CD4-positive, alpha-beta T cell treated with Interleukin-1 beta for 1 hour (primary cell): ENCODE measurements around the gene LRRC15.

ENCODE experiments used
- DNase-seq, 2 donors: peaks; one replicate each; pipeline ENCODE4 v3.0.0-alpha.2; 2020 to 2022

LRRC15 gene

DNA sequence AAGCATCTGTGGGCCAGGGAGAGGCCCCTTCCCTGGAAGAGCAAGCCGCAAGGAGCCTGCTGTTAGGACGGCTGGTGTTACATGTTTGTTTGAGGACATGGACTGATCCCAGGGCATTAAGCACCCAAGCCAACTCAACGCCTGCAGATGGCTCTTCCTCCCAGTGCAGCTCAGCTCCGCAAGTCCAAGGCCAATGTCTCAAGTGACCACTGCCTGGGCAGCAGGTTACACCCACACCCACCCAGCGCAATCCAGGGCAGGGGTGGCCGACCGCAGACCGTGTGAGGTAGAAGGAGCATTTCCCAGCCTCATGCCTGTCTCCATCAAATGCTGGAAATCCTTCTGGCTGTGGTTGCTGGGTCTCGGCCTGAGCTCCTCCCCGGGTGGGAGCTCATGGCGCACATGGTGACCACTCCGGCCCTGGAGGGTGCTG lies 15.0 kb upstream of the LRRC15 start:
- DNase-seq: no peak

DNA sequence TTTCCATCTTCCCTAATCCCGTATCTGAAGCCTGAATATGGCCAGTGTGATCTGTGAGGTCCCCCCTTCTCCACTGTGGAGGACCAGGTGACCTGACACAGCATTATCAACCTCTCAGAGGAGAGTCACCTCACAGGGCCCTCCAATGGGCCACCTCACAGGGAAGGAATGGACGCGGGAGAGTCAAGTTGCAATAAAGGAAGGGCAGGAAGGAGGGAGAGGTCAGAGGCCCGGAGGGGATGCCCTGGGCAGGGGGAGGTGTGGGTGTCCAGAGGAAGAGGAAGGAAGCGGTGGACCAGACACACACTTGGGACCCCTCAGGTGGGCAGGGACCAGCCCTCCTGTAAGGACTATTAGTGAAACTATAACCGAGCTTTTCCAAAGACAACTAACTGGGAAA lies 14.6 kb upstream of the LRRC15 start:
- no peak for DNase-seq

DNA sequence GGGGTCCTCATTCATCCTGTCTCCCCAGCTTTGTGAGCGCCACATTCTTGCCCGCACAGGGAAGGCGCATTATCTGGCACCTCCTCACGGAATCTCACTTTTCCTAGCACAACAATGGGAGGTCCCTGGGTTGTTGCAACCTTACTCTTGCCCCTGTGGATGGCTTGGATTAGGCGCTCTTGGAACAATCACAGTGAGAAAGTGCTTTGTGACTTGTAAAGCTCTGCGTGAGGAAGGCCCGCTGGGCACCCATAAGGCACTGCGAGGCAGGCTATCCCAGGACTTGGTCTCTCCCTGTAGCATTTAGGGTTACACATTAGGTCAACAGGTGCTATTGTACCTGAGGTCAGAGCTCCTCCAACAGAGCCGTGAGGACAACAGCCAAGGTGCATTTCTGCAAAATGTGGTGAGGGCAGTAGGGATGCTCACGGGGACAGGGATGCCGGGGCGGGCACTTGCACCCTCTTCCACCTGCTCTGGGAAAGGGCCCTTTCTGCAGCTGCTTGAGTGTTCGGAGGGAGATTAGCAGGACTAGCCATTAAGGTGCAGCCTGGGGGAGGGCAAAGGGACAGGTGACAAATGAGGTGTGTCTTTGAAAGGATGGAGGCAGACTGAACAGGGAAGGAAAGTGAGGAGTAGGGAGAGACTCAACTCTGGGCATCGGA lies 13.9 kb upstream of the LRRC15 start:
- DNase-seq: no peak

GRCh38 chr3:194382892-194383223 lies 13.3 kb upstream of the LRRC15 start:
- no peak for DNase-seq

DNA sequence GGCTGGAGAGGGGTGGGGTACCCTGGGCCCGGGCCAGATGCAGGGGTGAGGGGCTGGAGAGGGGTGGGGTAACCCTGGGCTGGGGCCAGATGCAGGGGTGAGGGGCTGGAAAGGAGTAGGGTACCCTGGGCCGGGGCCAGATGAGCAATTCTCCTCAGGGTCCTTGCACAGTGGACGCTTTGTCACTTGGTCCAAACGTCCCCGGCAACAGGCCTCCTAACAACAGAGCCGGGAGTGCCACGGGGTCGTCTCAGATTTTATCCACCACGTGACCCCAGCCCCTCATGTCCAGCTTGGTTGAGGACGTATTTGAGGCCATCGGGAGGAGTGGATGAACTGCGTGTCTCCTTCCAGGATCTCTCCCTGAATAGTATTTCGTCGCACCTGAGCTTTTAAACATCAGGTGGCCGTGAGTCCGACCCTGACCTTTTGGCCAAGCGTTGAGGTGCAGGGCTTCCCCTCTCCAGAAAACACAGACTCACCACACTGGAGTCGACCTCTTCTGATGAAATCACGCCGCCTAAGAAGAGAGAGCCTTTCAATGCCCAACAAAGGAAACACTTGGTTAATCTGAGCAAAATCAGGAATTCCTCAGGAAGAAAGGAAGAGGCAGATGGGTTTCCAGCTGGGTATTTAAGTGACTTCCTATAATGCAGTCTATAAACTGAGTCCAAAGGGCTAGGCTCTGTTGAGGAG lies 12.8 kb upstream of the LRRC15 start:
- DNase-seq: no peak

DNA sequence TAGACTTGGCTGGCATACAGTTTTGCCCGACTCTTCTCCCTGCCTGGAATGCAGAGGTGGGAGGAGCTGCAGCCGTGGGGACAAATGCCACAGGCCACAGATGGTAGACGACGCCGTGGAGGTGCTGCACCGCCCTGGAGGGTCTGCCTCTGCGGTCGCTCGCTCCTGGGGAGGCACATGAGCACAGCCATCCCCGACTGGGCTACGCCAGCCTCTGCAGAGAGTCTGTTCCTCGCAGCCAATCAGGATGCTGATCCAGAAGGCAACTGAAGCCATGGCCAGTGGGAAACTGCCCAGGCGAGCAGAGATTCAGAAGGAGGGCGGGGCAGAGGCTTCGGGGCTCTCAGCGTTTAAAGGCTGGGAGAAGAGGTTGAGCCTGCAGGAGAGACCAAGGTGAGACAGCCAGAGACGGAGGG lies 11.9 kb upstream of the LRRC15 start:
- no peak for DNase-seq

DNA sequence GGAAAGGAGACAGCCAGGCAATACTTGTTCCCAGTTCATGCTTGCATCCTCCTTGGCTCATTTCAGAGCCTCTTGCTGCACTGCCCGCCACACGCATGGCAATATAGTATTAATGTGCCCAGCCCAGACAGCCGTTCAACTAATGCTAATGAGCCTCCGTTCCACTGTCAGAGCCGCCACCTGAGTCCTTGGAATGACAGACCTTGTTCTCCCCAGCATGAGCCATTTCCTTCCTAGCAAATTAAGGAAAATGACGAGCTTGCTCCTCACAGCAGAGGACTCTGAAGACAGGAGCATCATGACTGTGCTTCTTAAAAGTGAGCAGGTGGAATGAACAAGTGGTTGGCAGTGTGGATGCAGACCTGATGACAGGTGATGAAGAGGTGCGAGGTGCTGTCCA lies 10.8 kb upstream of the LRRC15 start:
- no peak for DNase-seq

DNA sequence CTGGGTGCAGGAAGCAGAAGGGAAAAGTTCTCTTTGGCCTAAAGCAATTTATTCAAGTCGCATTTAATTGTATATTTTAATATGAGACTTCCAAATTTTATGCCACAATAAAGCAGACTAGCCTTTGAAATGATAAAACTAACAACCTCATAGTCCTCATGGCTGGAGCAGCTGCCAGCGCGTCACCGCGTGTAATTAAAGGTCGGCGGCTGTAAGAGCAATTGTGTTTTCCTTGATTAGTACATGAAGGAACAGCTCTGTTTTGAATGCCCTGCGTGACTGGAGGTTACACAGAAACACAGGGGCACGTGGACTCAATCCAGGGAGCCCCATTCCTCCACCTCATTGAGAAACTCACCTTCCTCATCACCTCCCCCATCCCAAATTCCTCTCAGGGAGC lies 10.1 kb upstream of the LRRC15 start:
- DNase-seq: no peak

- no peak for DNase-seq
Observed at GRCh38 chr3:194379231-194379630, 9.7 kb upstream of the LRRC15 start.

GRCh38 chr3:194377708-194378107 lies 8.2 kb upstream of the LRRC15 start:
- no peak for DNase-seq

GRCh38 chr3:194376241-194376560 lies 6.7 kb upstream of the LRRC15 start:
- DNase-seq: no peak

DNA sequence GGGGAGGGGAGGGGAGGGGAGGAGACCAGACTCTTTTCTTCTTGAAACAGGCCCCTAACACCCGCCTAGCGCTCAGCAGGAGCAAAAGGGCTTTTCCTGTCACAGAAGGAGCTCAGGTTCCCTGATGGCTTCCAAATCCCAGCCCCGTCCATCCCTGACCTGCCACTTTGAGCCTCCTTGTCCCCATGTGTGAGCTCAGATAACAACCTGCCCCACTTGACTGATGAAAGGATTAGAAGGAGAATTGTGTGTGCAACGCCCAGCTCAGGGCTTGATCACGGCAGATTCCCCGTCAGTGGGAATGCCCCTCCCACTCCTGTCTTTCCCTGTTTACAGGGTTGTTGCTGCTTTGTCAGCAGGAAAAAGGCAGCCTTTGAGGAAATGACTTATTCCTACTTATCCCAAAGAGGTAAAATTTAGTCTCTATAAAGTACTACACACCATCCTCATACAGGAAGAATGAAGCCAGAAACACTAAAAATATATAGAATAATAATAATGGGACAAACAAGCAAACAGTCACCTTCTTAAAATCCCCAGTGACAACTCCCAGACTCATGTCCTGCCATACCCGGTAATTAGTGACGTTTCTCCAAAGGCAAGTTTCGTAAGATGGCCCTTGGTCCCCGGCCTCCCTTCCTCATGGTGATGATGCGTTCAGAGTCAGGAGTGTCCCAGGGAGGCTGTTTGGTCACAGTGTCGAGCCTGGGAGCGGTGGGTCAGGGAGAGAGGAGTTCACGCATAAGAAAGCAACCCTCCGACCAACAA lies 6.1 kb upstream of the LRRC15 start:
- DNase-seq: no peak

GRCh38 chr3:194374935-194375334 lies 5.4 kb upstream of the LRRC15 start:
- no peak for DNase-seq

GRCh38 chr3:194373899-194374298 lies 4.4 kb upstream of the LRRC15 start:
- DNase-seq: no peak

DNA sequence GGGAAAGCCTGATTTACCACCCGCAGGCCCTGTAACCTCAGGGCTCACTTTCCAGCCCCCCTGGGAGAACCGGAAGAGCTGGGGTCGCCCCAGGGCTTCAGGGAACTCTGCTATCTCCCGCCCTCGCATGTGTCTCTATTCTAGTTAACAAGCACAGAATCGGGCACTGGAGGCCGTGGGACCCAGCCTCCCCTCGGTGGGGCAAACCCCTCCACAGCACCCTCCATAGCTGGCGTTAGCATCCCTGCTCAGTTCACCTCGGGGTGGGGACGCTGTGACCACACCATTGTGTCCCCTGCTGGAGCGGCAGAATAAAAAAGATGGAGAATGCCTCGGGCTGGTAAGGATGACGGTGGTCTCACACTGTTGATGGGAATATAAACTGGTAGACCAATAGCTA lies 3.5 kb upstream of the LRRC15 start:
- no peak for DNase-seq

DNA sequence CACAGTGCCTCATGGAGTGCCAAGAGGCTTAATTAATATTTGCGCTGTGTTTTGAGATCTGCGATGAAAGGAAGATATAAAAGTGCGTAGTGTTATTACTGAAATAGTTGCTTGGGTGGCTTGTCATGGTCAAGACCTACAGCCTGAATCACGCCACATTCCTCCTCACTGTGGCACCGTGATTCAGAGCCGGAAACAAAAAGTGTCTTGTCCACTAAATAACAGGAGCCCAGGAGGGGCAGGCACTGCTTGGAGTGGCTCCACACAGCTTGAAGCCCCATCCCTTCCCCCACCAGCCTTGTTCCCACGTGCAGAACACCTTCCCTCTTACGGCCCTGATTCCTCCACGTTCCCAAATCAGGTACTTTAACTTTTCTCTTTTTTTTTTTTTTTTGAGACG lies 1.2 kb upstream of the LRRC15 start:
- no peak for DNase-seq

GRCh38 chr3:194368918-194369317 lies 625 bp downstream of the LRRC15 start:
- no peak for DNase-seq

DNA sequence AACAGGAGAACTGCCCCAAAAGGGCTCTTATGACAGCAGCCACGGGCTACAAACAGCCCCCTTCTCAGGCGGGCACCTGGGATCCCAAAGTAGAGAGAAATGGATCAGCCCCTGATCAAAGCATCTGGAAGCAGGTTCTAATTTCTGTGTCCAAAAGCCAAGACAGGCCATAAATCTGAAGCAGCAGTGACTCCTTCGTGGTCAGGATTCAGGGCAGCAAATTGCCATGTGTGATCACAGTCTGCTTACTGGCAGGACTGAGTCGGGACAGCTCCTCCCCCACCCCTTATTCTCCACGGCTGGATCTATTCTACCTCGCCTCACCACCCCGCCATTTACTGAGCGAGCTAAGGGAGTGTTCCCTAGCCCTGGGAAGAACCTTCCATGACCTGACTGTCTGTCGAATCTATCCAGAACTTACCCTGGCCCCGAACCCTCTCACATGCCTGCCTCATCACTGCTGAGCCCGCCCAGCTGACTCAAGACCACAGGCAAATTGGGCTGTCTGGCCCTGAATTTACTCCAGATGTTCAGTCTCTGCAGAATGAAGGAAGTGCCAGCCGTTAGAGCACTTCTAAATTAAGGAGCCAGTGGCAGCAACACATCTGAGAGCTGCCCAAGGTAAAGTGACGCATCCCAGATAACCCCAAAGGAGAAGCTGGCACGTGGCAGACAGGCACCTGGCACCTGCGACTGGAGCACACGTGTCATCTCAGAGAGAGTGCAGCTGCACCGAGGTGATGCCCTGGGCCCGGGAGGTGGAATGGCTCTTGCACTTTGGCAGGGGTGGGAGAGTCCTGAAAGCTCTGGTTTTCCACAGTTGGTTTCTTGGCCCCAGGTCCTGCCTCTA lies 1.3 kb downstream of the LRRC15 start:
- DNase-seq: no peak

DNA sequence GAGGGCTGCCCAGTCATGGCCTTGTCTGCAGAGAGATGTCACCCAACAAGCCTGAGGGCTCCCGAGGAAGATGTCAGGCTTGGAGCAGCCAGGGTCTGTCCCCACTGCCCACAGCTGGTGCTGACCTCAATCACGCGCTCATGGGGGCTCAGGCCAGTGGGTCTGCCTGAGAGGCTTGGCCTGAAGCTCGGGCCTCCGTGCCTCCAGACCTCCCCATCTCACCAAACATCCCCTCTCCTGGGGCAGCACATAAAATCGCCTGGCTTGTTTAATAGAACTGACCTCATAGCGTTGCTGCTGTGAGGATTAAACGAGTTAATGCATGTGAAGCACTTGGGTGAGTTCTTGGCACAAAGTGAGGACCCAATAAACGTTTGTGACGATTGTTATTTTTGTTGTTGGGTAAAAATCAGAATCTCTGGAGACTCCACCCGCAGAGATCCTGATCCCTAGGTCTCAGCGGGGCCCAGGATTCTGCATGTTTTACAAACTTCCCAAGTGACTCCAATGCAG lies 3.5 kb downstream of the LRRC15 start:
- DNase-seq: no peak

DNA sequence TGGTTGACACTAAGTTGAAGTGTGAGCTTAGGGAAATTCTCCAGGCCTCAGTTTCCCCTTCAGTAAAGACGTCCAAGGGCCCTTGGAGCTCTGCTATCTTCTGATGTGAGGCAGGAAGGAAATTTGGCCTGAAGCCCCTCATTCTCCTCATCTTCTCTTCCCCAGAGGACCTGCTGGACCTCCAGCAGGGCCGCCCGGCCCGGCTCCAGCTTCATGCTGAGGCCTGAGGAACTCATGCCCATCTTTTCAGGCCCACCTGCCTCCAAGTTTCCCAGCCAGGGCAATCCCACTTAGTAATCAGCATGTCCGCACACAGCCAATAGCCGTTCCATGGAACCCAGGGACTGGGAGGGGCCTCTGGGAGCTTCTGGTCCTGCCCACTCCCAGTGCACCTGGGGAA lies 4.0 kb downstream of the LRRC15 start:
- DNase-seq: no peak

DNA sequence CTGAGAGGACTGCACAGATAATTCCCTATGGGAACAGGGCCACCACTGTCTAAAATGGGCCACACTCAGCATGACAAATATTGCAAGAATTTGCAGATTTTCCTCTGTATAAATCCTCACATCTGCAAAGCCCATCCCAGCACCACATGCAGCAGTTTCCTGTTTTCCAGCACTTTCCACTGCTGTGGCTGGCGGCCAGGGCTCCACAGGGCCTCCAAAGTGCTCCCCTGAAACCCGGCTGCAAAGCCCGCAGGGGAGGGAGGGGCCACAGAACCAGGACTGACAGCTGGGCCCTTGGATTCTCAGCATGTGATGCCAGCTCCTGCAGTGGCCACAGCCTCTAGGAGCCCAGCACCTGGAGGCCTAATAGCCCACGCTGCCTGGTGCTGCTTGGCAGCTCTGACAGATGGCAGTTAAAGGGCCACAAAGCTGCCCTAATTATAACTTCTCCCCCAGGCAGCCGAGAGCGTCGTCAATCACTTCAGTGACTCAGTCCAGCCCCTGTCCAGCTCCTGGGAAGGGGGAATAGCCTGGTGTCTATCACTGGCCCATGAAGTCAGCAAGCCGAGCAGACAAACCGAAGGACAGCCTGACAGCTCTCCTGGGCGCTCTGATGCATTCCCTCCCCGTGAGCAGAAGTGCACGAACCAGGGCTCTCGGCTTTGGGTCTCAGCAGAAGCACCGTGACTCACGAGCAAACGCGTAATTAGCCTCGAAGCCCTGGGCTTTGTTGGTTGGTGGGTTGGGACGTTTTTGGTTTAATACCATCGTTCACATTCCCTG lies 4.7 kb downstream of the LRRC15 start:
- no peak for DNase-seq

- no peak for DNase-seq
Observed at GRCh38 chr3:194364314-194364651, 5.3 kb downstream of the LRRC15 start.

- no peak for DNase-seq
Observed at GRCh38 chr3:194360568-194360967, 9.0 kb downstream of the LRRC15 start.
